22Rv1 (cell line): ENCODE measurements around the gene BRAF.

Source experiments
- H3K27ac ChIP-seq: fragments of 450-650 bp; 2 replicates; pipeline ENCODE4 v1.5.1; 2017
- CTCF ChIP-seq: fragments of 450-650 bp; IDR thresholded peaks from 2 replicates; pipeline ENCODE4 v1.5.1; 2017; ENCODE audit warnings: mild to moderate bottlenecking
- ZFX ChIP-seq: fragments of 450-650 bp; IDR thresholded peaks from 2 replicates; pipeline ENCODE4 v1.6.1; 2017; ENCODE audit warnings: antibody characterized with exemption, borderline replicate concordance

The BRAF gene

DNA sequence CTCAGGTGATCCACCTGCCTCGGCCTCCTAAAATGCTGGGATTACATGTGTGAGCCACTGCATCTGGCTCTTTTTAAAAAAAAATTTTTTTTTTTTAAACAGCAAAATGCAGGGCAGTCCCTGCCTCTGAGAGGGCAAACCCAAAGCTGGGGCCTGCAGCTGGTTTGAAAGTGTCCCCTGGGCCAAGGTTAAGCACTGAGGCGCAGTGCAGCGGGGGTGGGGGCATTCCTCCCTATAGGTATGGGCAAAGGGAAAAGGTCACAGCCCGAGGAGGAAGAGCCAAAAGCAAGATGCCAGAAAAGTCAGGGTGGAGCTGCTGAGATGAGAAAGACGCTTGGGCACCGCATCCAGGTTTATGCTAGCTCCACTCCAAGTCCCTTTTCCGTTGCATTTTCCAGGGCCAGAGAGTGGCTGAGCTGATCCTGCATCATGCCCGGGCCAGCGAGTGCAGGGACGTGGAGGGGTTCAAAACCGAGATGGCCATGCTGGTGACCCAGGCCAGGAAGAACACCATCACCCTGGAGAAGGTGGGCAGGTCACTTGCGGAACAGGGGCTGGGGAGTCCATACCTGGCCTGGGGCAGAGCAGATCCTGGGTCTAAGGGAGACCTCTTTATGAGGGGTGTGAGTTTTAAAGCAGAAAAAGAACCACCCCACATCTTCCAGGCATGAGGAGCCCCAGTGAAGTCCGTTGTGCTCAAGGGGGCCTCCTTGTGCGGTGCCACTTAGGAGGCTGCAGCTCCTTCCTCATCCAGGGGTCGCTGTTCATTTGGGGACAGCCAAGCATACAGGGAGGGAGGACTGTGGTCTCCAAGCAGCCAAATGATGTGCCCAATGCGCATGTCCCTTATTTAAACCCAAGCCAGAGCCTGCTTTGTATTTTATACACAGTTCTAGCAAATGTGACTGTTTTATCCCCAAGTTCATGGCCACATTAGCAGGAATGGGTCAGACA, 235.3 kb downstream of the BRAF start:
- TF ChIP-seq CTCF (no peak), ZFX (no peak)
- H3K27ac ChIP-seq = no peak overlapping the region

GRCh38 chr7:140688341-140688740, 236.4 kb downstream of the BRAF start:
- no peak overlapping the region for H3K27ac ChIP-seq
- no peak for TF ChIP-seq ZFX
- TF ChIP-seq CTCF = no peak

DNA sequence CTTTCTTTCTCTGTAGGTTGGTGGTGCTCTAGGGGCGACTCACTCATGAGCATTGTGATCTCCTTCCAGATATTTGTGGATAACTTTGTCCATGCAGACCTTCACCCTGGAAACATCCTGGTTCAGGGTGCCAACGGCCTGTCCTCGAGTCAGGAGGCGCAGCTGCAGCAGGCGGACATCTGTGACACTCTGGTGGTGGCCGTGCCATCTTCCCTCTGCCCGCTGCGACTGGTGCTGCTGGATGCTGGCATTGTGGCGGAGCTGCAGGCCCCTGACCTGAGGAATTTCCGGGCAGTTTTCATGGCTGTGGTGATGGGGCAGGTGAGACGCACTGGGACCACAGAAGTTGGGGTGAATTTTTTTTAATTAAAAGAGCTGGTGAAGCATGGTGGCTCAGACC, 237.8 kb downstream of the BRAF start:
- H3K27ac ChIP-seq = no peak overlapping the region
- no peak for TF ChIP-seq ZFX
- no peak for TF ChIP-seq CTCF

DNA sequence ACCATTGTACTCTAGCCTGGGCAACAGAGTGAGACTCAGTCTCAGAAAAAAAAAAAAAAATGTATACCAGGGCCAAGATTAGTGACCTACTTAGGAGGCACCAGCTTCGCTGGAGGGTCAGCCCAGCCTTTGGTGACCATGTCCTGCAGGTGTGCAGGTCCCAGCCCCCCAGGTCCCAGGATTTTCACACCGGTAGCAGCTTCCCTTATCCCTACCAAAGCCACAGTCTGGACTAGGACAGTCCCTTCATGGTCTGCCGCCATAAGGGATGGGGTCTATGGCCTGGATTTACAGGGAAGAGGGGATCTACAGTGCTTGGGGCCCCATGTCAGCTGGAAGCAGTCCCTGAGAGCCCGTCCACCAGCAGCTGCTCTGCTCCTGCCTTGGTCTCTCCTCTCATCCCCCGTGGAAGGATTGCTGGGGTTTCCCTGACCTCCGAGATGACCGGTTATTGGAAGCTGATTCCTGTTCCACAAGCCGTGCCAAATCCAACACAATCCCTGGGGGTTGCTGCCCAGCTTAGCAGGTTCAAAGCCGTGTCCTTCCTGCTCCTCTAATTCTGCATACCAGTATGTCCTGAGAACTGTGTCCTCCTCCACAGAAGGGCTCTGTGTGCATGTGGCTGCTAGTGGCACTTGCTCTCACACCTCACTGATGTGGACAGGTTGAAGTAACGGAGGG, 239.2 kb downstream of the BRAF start:
- TF ChIP-seq CTCF (no peak), ZFX (no peak)
- no peak overlapping the region for H3K27ac ChIP-seq

DNA sequence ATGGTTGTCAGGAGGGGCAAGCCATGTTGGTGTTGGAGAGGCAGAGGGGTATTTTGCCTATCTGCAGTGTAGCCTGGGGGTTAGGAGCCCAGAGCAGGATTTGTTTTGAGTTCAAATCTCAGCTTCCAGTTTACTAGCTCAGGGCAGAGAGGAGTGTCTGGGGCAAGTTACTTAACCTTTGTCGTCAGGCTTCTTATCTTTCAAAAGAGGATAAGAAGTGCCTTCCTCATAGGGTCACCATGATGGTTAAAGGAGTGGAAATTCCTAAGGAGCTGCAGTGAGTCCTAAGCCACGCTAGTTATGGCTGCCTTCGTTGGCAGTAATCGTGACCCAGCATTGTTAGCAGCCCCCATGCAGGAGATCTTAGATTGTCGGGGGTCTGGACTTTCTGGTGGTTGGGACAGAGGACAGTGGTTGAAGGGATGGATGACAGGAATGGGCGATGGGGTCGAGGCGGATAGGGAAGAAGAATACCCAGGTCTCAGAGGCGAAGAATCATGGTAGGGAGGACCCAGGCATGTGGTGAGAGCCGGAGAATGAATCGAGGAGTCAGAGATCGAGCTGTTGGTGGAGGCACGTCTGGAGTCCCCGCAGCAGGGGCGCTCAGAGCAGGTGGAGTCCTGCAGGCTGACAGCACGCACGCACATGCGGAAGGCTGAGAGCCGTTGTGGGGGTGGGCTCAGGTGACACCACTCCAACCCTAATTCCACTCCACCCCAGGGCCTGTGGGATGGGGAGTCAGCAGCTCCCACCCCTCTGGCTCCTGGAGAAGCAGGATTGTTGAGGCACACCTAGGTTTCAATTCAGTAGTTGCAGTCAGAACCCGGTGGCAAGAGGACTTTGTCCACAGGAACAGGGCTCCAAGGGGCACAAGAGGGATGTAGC, 240.4 kb downstream of the BRAF start:
- TF ChIP-seq ZFX = no peak
- TF ChIP-seq CTCF = no peak
- no peak overlapping the region for H3K27ac ChIP-seq

GRCh38 chr7:140683657-140684056, 241.1 kb downstream of the BRAF start:
- TF ChIP-seq ZFX (no peak), CTCF (no peak)

More at GRCh38 chr7:140683657-140684056, 241.1 kb downstream of the BRAF start:
- H3K27ac ChIP-seq = no peak overlapping the region
